ENCODE data around the gene PADI6.
A peak's percentile ranks its signal among the peaks of the same experiment; 100 is the strongest.
"Not testable (repeated sequence)": the region's sequence is repeated elsewhere in the genome, so short reads cannot be mapped to it uniquely, and the experiment has no call there.

PADI6 gene

DNA sequence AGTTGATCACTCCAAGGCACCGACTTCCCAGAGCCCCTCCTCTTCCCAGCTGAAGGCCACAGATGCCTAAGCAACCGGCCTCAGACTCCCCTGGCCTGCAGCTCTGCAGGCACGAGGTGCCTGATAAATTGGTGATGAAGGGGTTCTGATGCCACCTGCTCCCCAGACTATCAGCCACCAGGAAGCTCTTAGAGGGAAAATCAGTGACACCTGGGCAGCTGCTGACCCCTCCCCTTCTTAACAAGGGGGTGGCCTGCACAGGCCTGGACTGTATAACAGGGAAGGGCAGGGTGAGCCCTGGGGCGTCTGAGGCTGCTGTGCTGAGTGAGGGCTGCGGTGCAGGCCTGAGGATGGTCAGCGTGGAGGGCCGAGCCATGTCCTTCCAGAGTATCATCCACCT is at the start of gene PADI6:
Gene PADI6, plus strand, starts transcription at position 301 of the 400 bp plus-strand sequence. Its CDS starts 50 bp downstream, at position 351.
- no peak for DNase-seq

DNA sequence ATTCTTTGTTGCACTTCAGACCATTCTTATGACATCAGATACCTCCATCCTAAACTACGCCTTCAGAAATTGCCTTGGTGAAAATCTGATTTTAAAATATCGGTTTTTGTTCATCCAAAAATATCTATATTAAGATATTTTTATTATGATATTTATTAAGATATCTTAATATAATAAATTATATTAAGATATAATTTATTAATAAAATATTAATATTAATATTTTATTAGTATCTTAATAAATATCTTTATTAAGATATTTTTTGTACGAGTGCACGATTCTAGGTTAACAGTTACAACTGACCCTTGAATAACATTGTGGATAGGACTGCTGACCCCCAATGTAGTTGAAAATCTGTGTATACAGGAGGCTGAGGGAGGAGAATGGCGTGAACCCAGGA is 43.1 kb upstream of the PADI6 start:
- no peak for DNase-seq

GRCh38 chr1:17329610-17330009 is 42.4 kb upstream of the PADI6 start:
- no peak for DNase-seq

DNA sequence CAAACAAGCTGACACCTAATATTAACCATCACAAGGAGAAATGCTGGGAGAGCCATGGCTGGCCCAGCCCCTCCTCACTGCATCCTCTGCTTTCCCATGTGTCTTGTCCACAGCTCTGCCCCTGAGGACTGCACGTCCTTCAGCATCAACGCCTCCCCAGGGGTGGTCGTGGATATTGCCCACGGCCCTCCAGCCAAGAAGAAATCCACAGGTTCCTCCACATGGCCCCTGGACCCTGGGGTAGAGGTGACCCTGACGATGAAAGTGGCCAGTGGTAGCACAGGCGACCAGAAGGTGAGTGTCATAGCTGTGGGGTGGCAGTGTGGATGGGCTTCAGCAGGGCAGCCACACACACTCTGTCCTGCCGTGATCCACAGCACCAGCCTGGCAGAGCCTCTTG is 41.1 kb upstream of the PADI6 start:
- no peak for DNase-seq

- no peak for DNase-seq
These were observed 38.9 kb upstream of the PADI6 start for GRCh38 chr1:17333081-17333480.

- peak; percentile 67 for DNase-seq
These were observed 35.9 kb upstream of the PADI6 start for GRCh38 chr1:17335821-17336710.

DNA sequence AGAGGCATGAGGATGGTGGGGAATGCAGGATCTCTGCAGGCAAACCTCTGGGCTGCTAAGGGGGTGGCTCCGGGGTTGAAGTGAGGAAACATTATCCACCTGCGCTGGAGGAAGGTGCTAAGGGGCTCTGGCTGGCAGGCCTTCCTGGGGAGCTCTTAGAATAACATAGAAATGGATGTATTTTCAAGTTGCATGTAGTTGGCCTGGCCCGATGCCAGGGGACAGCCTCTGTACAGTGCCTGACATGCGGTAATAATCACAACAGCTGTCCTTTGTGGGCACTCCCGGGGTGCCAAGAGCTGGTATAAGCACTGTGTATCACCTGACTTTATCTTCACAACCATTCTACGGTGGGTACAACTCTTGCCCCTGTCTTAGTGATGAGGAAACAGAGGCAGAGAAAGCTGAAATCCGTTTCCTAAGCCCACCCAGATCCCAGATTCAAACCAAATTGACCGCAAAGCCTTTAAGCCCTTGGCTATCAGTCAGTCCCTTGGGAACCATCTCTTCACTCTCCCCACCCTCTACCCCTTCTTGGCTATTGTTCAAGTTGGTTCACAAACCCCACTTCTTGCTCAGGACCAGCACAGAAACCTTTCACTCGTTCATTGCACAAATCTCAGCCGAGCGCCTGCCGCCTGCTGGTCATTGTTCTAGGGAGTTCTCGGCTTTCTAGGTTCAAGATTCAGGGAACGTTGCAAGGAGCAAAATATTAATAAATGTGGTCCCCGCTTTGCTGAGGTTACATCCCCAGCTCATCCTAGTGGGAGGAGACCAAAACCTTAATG is 33.1 kb upstream of the PADI6 start:
- no peak for DNase-seq

DNA sequence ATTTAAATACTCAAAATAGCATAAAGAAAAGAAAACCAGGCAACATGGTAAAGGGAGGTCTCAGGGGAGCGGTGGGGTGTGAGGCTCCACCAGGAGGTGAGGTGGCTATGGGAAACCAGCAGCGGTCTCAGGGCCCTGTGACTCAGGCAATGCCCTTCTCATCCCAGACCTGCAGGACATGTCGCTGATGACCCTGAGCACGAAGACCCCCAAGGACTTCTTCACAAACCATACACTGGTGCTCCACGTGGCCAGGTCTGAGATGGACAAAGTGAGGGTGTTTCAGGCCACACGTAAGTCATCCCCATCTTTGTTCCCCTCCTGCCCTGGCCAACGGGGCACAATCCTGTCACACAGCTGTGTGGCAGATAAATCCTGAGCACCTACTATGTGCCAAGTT is 32.5 kb upstream of the PADI6 start:
- DNase-seq, result no peak

DNA sequence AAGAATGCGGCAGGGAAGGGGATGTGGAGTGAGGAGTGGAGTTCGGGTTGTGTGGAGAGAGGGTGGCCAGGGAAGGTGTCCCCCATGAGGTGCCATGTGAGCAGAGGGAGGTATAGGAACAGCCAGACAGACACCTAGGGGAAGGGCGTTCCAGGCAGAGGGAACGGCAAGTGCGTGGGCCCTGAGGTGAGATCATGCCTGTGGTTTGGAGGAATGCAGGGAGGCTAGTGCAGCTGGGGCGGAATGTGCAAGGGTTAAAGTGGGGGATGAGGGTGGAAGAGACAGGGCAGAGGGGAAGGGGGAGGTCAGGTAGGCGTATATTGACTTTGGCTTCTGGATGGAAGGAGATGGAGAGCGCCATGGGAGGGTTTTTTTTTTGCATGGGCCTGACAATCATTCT is 31.6 kb upstream of the PADI6 start:
- no peak for DNase-seq

- no peak for DNase-seq
These were observed 30.0 kb upstream of the PADI6 start for GRCh38 chr1:17342014-17342441.

GRCh38 chr1:17345506-17345905 is 26.5 kb upstream of the PADI6 start:
- not testable (repeated sequence) for DNase-seq

GRCh38 chr1:17346046-17346789 is 25.8 kb upstream of the PADI6 start:
- no peak for DNase-seq

DNA sequence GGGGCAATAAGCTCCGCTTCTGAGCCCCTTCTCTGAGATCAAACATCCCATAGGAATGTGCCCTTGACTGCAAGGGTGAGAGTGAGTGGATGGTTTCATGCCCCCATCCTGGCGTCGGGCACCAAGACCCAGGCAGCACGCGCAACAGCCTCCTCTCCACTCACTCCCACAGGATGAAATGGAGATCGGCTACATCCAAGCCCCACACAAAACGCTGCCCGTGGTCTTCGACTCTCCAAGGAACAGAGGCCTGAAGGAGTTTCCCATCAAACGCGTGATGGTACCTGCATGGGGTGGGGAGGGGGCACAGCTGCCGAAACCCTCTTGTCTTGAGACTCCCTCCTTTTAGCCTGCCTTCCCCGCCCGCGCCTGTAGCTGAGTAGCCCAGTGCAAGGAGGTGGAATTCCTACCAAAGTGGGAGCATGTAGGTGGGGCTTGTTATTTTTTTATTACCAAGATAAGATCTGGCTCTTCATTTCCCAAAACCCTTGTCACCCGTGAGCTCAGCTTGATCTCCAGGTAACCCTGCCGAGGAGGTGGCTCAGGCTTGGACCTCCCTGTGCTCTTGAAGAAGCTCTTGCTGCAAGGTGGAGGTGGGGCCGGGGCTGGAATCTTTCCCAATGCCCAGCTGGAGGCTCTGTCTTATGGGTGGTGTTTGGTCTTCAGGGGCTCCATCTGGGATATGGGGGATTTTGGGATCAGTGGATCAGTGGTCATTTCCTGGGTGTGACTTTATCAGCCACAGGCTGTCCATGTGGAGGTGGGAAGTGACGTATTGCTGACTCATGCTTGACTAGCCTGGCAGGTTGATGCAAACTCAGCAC is 24.0 kb upstream of the PADI6 start:
- DNase-seq, result no peak

DNA sequence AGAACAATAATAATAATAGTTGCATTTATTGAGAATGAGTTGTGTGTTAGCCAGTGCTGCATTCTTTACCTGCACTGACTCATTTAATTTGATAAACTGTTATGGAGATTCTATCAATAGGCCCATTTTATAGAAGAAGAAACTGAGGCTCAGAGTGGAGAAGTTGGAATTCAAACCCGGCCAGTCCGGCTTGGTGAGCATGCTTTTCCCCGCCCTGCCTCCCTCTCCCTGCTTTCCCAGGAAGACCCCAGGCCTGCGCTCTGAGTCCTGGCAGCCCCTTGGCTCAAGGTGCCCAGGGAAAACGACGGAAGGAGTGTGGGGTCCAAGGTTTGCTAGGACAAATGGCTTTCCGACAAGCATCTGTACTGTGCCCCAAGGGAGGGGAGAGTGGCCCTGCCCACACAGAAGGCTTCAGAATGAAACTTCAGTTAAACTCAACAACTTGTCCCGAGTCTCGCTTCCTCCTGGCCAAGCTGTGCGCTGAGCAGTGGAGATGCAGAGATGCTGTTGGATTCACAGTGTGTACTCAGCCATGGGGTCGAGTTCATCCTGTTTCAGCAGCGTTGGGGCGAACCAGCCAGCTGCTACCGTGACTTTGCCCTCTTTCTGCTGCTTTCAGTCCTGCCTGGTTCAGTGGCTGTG is 23.3 kb upstream of the PADI6 start:
- no peak for DNase-seq

GRCh38 chr1:17350083-17350482 is 21.9 kb upstream of the PADI6 start:
- DNase-seq, result no peak

- no peak for DNase-seq
These were observed 21.0 kb upstream of the PADI6 start for GRCh38 chr1:17350928-17351446.

DNA sequence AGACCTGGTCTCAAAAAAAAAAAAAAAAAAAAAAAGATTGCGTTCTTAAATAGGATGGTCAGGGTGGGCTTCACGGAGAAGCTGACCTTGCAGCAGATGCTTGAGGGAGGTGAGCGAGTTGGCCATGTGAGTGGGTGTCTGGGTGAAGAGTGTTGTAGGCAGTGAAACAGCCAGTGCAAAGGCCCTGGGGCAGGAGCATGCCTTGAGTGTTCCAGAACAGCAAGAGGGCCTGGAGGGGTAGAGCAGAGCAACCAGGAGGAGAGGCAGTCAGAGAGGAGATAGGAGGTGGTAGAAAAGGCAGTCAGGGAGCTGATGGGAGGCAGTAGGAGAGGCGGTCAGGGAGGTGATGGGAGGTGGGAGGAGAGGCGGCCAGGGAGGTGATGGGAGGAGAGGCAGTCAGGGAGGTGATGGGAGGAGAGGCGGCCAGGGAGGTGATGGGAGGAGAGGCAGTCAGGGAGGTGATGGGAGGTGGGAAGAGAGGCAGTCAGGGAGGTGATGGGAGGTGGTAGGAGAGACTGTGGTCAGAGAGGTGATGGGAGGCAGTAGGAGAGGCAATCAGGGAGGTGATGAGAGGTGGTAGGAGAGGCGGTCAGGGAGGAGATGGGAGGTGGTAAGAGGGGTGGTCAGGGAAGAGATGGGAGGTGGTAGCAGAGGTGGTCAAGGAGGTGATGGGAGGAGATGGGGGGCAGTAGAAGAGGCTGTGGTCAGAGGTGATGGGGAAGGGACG is 20.2 kb upstream of the PADI6 start:
- no peak for DNase-seq

GRCh38 chr1:17352419-17352909 is 19.5 kb upstream of the PADI6 start:
- no peak for DNase-seq

DNA sequence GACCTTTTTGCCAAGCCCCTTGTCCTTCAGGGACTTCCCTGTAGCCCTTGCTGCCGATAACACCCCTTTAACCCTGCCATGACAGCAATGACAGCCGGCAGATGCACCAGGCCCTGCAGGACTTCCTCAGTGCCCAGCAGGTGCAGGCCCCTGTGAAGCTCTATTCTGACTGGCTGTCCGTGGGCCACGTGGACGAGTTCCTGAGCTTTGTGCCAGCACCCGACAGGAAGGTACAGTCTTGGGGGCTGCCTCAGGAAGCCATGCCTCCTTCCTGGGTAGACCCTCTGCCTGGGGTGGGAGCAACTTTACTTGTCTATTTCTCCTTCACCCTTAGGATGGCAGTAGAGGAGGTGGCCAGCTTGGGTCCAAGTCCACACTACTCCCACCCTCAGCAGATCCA is 16.1 kb upstream of the PADI6 start:
- DNase-seq, result no peak

DNA sequence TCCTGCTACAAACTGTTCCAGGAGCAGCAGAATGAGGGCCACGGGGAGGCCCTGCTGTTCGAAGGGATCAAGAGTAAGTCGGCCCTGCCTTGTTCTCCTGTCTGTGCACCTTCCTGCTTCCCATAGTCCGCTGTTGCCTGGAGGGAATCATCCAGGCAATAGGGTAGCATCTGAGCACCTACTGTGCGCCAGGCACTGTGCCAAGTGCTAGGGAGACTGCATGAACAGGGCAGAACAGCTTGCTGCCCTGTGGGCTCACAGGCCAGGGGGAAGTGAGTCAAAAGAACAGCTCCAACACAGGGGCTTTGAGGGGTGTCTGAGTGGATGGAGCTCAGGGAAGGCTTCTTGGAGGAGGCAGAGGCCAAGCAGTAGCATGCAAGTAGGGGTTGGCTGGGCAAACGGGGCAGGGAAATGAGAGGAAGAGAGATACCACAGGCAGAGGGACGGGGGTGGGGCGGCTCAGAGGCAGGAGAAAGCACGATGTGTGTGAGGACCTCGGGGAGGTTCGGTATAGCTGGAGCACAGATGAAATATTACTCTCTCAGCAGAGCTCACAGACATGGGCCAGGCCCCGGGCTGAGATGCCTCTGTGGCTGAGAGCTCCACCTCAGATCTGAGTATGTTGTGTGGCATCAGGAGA is 15.5 kb upstream of the PADI6 start:
- DNase-seq, result no peak
